GM21390 (cell line): Measurements from ENCODE around the gene MORN1.
A peak's percentile ranks its signal among the peaks of the same experiment; 100 is the strongest.
"Not testable (repeated sequence)": the region's sequence is repeated elsewhere in the genome, so short reads cannot be mapped to it uniquely, and the experiment has no call there.

Experiments
- ATAC-seq: cut with Tn5 transposase; IDR thresholded peaks from one replicate; pipeline ENCODE4 v1.9.1; 2021; ENCODE audit not compliant: unreplicated experiment

The MORN1 gene

DNA sequence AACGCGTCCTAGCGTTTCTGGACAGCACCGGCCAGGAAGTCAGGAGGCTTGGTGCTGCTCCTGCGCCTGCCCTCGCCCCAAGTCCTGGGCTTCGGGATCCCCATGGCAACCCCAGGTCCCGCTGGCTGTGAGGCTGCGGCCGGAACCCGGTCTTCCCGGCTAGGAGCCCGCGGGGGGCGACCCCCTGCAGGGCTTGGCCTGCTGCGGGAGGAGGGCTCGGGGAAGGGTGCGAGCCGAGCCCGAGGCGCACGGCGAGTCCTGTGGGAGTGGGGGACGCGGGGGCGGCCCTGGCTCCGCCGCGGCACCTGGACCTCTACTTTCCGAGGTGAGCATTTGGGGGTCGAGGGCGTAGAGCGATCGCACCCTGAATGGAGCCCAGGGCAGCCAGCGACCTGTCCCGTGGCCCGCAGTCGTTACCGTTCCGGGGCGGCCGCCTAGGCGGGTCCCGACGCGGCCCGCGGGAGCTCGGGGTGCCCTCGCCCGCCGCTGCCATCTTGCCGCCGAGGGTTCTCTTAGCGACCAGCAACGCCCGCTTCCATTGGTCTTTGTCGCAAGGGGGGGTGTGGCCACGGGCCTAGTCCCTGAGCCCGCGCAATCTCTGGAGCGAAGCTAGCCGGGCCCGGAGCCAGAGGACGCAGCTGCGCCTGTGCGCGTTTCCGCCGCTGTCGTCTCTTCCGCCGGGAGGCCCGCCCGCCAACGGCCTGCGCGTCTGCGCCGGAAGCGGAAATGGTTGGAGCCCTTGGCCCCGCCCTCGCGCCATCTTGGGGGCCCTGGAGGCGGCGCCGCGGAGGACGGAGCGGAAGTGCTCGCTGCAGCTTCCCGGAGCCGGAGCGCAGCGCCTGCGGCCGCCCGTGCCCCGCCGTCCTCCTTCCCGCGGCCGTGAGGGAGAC lies at the start of gene MORN1, which contains the start of gene RER1:
TSS of gene MORN1 (minus strand) at position 514 of the 890 bp plus-strand sequence. CDS start at position 493, 21 bp downstream.
TSS of gene RER1 (plus strand) at position 801 of the 890 bp plus-strand sequence. CDS start 3,950 bp downstream, outside the sequence.
- ATAC-seq: peak; percentile 89

- ATAC-seq: not testable (repeated sequence)
These were observed 49.0 kb upstream of the MORN1 start for GRCh38 chr1:2440346-2440745.

DNA sequence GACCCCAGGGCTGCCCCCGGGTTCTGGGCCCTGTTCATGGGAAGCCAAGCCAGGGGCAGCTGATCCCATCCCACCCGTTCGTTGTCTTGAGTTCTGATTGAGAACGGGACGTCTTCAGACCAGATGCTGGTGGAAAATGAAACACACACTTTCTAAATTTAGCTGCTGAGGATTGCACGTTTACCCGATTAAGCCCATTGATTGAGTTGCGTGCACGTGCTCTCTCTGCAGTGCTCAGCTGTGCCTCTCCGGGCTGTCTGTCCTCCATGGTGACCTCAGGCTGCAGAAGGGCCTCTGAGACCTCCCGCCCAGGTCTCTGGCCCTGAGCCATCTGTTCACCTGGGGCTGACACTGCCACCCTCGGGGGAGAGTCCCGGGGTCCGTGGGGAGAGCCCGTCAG lies 48.0 kb upstream of the MORN1 start:
- no peak for ATAC-seq

DNA sequence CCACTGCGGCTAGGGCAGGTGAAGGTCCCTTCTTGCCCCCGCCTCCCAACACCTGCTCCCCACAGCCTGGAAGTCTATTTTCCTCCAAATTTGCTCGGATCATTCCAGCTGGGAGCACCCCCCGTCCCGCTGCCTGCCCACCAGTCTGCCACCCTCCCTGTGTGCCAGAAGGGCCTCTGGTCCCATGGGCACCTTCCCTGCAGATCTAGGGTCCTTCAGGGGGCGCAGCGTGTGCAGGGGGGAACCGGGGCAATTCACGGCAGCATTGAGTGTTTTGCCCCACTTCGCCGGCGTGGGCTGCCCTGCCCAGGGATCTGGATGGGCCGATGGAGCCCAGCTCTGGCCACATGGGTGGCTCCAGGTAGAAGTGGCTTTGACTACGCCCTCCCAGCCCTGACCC lies 47.3 kb upstream of the MORN1 start:
- ATAC-seq: no peak

DNA sequence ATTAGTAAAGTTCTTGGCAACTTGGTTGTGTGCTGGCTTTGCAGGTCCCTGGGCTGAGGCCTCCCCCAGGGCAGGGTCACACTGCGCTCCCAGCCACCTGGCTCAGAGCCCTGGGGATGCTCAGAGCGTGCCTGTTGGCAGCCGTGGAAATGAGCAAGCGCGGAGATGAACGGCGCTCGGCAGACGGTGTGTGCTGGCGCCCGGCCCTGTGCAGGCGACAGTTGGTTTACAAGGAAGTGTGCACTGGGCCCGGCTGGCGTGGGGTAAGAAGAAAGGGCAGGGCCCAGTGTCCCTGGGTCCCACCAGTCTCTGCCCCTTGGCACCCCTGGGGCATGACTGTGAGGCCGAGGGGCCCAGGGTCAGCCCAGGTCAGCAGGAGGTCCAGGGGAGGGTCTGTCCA lies 46.7 kb upstream of the MORN1 start:
- ATAC-seq: no peak

DNA sequence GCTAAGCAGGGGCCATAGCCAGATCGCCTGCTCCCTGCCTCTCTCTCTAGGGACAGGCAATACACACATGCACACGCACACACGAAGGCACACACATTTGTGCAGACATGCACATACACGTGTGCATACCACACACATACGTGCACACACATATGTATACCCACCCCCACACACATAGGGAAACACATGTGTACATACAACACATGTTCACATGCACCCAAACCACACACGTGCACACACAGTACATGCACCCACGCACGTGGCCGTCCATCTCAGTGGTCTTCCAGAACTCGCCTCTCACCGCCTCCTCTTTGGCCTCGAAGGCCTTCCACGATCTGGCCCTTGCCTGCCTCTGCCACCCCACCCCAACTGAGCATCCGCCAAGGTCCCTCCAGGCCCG lies 46.3 kb upstream of the MORN1 start:
- no peak for ATAC-seq

DNA sequence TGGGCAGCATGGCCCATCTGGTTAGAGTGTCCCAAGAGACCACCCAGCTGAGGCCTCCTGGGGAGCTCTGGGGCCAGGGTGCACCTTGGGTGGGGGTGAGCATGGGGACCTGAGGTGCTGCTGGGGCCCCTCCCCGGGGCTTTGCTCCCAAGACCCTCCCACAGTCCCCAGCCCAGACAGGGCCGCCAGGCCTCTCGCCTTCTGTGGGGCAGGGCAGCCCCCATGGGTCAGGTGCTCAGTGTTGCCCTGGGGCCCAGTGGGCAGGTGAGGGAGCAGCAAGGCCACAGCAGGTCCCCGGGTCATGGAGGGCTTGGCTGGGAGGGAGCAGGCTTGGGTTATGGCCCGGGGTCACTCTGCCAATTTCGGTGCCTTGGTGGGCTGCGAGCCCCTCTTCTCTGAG lies 45.5 kb upstream of the MORN1 start:
- no peak for ATAC-seq

DNA sequence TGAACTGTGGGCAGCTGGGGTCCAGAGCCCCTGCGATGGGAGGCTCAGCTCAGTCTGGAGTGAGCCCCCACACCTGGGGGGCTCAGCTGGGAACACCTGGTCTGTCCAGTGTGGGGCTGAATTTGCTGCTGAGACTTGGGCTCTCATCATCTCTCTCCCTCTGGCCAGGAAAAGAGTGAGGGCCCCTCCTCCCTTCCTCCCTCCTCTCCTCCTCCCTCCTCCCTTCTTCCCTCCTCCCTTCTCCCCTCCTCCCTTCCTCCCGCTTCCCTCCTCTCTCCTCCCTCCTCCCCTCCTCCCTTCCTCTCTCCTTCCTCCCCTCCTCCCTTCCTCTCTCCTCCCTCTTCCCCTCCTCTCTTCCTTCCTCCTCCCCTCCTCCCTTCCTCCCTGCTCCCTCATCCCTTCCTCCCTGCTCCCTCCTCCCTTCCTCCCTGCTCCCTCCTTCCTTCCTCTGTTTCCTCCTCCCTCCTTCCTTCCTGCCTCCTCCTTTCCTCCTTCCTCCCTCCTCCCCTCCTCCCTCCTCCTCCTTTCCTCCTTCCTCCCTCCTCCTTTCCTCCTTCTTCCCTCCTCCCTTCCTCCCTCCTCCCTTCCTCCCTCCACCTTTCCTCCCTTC lies 44.5 kb upstream of the MORN1 start:
- ATAC-seq: no peak

GRCh38 chr1:2435091-2435490 lies 43.7 kb upstream of the MORN1 start:
- no peak for ATAC-seq

DNA sequence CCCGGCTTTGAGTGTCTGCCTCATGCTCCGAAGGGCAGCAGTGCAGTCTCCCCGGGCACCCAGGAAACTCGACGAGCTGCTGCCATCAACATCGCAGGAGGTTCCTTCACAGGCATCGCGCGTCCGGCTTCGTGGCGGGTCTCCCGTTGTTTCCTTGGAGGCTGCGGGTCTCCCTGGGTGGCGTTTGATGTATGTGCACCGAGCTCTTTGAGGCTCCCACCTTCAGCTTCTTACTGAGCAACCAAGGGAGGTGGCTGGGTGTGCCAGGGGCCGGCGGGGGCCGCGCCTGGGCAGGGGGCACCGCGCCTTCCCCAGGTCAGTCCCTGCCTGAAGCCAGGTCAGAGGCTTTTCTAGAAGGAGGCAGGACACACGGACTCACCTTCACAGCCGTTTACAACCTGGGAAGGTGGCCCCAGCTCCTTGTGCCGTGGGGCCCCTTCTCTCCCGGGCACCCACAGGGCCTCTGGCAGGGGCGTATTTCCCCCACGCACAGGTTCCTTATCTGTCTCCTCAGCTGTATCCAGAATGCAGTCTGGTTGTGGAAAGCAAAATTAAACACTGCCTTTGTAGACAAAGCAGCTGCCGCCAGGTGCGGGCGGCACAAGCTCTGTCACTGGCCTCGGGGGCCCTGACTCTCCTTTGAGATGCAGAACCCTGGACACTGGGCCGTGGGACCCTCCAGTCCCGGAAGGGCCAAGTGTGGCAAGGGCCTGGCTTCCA lies 42.7 kb upstream of the MORN1 start:
- ATAC-seq: no peak

GRCh38 chr1:2433196-2433595 lies 41.8 kb upstream of the MORN1 start:
- no peak for ATAC-seq

DNA sequence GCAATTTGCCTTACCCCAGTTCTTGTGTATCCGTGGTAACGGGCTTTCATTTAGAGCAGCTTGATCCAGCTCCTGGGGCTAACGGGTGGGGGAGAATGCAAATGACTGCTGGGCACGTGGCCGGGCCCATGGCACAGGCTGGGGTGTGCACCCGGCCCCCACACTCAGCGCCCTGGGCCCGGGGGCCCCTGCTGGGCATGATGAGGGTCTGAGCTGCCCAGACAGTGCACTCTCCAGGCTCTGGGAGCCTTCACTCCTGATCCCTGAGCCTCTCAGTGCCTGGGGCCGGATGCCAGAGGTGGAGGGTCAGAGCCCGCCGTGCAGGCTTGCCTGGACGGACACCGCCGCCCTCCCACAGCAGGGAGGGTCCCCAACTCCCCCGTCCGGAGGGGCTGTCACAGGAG lies 41.1 kb upstream of the MORN1 start:
- ATAC-seq: no peak

DNA sequence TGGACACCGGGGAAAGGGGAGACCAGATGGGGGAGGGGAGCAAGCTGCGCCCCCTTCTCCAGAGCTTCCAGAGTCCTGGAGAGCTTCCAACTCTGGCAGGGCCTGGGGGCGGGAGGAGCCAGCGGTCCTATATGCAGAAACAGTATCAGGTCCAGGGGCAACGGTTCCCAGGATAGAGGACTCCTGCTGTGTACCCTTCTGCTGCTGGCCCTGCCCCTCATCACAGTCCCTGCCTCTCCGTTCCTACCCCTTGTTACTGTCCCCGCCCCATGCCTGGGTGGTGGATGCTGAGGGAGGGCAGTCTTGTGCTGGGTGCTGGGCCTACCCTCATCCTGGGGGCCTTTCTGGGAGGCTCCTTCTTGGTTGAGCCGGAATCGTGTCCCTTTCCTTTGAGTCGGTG lies 40.2 kb upstream of the MORN1 start:
- ATAC-seq: no peak

DNA sequence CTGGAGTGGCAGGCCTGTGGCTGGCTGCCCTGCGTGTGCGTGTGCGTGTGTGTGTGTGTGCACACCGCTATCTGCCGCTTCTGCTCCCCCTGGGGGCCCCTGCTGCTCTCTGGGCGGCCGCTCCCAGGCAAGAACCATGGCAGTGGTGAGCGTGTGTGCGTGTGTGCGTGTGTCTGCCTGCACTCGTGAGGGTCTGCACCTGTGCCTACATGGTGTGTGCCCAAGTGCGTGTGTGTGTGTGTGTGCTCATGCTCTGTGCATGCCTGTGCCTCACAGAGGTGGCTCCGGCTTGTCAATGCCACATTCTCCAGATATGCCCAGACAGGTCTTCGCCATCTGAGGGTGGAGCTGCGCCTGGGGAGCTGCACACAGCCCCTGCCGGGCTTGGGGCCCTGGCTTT lies 39.7 kb upstream of the MORN1 start:
- no peak for ATAC-seq

DNA sequence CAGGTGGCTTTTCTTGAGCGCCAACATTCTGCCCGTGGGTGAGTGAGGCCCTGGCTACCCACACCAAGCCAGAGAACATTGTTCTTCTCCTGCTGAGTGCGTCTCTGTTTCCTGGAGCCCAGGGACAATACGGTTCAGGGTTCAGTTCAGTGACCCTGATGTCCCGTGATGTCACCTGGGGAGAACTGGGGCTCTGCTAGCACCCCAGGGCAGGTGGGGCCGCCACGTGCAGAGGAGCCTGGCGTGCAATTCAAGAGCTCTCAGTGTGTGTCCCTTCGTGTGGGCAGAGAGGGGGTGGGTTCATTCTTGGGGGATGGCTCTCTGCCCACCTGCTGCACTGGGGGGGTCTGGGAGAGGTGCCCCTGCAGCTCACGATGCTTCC lies 39.2 kb upstream of the MORN1 start:
- ATAC-seq: no peak

DNA sequence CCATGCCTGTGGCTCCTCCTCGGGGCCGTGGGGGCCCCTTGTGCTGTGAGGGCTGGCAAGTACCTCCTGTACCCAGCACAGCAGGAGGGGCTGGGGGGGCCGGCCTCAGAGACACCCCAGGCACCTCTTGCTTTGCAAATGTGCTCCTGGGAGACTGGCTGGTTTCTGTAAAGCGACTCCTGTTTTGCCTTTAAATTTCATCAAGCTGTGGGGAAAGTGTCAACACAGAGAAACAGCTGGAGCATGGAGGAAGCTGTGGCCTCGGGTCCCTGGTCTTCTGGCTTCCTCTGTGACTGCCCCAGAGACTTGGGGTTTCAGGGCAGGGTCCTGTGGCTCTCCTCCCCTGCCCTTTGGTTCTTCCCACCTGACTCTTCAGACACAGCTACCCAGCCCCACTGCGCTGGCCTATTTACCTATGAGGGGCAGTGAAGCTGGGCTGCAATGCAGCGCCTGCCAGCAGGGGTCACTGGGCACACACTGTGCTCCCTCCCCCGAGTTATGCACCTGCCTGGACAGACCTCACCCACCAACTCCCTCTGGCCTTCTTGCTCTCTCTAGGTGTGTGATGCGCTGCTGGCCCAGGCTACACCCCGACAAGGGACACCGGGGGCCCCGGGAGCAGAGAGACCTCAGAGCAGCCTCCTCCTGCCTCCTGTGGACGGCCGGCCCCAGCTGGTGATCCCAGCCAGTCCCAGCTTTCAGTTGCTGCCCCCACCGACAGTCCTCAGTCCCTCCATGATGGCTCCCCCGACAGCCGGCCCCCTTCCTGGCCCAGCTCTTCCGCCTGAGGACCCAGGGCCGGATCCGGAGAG lies 38.6 kb upstream of the MORN1 start:
- no peak for ATAC-seq

- ATAC-seq: no peak
These were observed 37.1 kb upstream of the MORN1 start for GRCh38 chr1:2428490-2428889.

- ATAC-seq: no peak
These were observed 36.6 kb upstream of the MORN1 start for GRCh38 chr1:2427976-2428375.

DNA sequence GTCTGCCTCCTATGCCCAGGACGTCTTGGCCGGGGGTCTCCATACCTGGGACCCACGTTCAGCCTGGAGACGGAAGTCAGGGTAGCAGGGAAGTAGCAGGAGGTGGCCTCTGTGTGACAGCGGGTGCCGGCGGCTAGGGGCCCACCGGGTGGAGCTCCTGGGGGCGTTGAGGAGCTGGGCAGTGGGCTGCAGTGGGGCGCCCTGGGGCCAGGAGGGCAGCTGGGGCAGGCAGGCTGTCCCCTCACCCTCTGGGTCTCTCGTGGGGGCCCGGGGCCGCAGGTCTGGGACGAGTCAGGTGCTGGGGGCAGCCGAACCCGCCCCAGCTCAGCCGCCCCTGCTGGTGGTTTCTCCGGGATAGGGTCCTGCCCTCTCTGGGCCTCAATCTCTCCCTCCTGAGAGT lies 35.7 kb upstream of the MORN1 start:
- ATAC-seq: no peak

DNA sequence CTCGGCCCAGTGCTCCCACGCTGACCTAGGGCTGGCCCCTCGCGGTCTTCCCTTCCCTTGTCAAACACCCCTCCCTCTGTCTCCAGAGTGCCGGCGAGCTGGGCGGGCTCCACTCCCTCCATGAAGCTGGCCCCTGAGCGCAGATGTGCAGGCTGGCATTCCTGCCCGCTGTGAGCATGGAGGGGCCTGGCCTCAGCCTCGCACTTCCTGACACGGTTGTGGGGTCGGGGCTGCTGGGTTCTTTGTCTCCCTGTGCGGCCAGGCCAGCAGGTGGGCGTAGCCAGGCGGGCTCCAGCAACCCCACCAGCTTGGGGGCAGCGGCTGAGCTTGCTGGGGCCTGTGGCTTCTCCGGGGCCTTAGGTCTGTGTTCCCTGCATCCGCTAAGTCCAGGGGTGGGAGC lies 35.2 kb upstream of the MORN1 start:
- no peak for ATAC-seq

- ATAC-seq: no peak
These were observed 34.5 kb upstream of the MORN1 start for GRCh38 chr1:2425892-2426291.
